HEK293T (cell line): ENCODE data around the gene RITA1.

Experiments used
- SP1 ChIP-seq: fragments of 450-650 bp; IDR thresholded peaks from 2 replicates; pipeline ENCODE4 v1.6.1; 2017
- TARDBP ChIP-seq: fragments of 450-650 bp; IDR thresholded peaks from 2 replicates; pipeline ENCODE4 v1.6.1; 2016
- ZNF384 ChIP-seq: fragments of 450-650 bp; IDR thresholded peaks from 2 replicates; pipeline ENCODE4 v1.6.1; 2016

DNA sequence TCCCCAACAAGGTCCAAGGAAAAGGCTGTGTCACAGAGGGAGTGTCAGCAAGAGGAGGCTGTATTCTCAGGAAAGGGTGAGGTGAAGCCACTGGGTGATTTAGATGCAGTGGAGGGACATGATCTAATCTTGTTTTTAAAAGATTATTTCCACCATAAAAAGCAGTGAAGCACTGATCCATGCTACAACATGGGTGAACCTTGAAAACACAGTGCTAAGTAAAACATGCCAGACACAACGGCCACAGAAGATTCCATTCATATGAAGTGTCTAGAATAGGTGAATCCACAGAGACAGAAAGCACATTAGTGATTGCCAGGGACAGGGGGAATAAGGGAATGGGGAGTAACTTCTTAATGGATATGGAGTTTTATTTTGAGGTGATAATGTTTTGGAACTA lies 12.8 kb downstream of the RITA1 start:
- TF ChIP-seq SP1 (no peak), TARDBP (no peak), ZNF384 (no peak)
